Measurements from ENCODE around the gene CEACAM7. TPM values are rescaled to one million over a fixed set of nuclear protein-coding genes. Genes with fewer than 3 reads are reported as not detected.

The CEACAM7 gene
- total RNA-seq, 1 donor from 2014 or later = 4.4 TPM

DNA sequence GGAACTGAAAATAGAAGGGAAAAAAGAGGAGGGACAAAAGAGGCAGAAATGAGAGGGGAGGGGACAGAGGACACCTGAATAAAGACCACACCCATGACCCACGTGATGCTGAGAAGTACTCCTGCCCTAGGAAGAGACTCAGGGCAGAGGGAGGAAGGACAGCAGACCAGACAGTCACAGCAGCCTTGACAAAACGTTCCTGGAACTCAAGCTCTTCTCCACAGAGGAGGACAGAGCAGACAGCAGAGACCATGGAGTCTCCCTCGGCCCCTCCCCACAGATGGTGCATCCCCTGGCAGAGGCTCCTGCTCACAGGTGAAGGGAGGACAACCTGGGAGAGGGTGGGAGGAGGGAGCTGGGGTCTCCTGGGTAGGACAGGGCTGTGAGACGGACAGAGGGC lies 20.4 kb upstream of the CEACAM7 start, which contains the start of gene CEACAM5:
TSS of gene CEACAM5 (plus strand) at position 146 of the 400 bp plus-strand sequence. CDS start at position 252, 106 bp downstream.
- peak; percentile 13 for DNase-seq (ENCODE audit: extremely low spot score, unreplicated experiment)
- Mint-ChIP-seq H3K4me3 (no peak within 1 kb of the TSS), H3K27ac (no peak within 1 kb of the TSS), H3K4me1 (ENCODE audit: unreplicated experiment) (no peaks in the 10 kb centered on the region), H3K36me3 (no peaks in the 10 kb centered on the region), H3K27me3 (no peaks in the 10 kb centered on the region), H3K9me3 (no peaks in the 10 kb centered on the region)
- no peak for TF ChIP-seq CTCF (conservative IDR thresholded peaks at IDR 0.05)

DNA sequence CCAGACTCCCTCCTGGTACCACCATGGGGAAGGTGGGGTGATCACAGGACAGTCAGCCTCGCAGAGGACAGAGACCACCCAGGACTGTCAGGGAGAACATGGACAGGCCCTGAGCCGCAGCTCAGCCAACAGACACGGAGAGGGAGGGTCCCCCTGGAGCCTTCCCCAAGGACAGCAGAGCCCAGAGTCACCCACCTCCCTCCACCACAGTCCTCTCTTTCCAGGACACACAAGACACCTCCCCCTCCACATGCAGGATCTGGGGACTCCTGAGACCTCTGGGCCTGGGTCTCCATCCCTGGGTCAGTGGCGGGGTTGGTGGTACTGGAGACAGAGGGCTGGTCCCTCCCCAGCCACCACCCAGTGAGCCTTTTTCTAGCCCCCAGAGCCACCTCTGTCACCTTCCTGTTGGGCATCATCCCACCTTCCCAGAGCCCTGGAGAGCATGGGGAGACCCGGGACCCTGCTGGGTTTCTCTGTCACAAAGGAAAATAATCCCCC lies 19.9 kb upstream of the CEACAM7 start:
- peak; percentile 40 for DNase-seq (ENCODE audit: extremely low spot score, unreplicated experiment)
- H3K4me3 Mint-ChIP-seq = no peak overlapping the region
- H3K36me3 Mint-ChIP-seq = no peaks in the 10 kb centered on the region
- no peaks in the 10 kb centered on the region for H3K27me3 Mint-ChIP-seq
- H3K27ac Mint-ChIP-seq = no peak overlapping the region
- TF ChIP-seq CTCF (conservative IDR thresholded peaks at IDR 0.05) = no peak
- H3K9me3 Mint-ChIP-seq = no peaks in the 10 kb centered on the region
- H3K4me1 Mint-ChIP-seq (ENCODE audit: unreplicated experiment) = no peaks in the 10 kb centered on the region

DNA sequence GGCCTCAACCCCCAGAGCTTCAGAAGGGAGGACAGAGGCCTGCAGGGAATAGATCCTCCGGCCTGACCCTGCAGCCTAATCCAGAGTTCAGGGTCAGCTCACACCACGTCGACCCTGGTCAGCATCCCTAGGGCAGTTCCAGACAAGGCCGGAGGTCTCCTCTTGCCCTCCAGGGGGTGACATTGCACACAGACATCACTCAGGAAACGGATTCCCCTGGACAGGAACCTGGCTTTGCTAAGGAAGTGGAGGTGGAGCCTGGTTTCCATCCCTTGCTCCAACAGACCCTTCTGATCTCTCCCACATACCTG lies 19.4 kb upstream of the CEACAM7 start:
- no peaks in the 10 kb centered on the region for H3K4me1 Mint-ChIP-seq (ENCODE audit: unreplicated experiment)
- H3K36me3 Mint-ChIP-seq = no peaks in the 10 kb centered on the region
- no peaks in the 10 kb centered on the region for H3K27me3 Mint-ChIP-seq
- H3K27ac Mint-ChIP-seq = no peak overlapping the region
- no peaks in the 10 kb centered on the region for H3K9me3 Mint-ChIP-seq
- H3K4me3 Mint-ChIP-seq = no peak overlapping the region
- DNase-seq (ENCODE audit: extremely low spot score, unreplicated experiment) = peak; percentile 48
- no peak for TF ChIP-seq CTCF (conservative IDR thresholded peaks at IDR 0.05)

GRCh38 chr19:41706741-41707501 lies 18.9 kb upstream of the CEACAM7 start:
- Mint-ChIP-seq H3K27ac (no peak overlapping the region), H3K36me3 (no peaks in the 10 kb centered on the region), H3K9me3 (no peaks in the 10 kb centered on the region), H3K4me1 (ENCODE audit: unreplicated experiment) (no peaks in the 10 kb centered on the region), H3K4me3 (no peak overlapping the region), H3K27me3 (no peaks in the 10 kb centered on the region)
- peak; percentile 66 for DNase-seq (ENCODE audit: extremely low spot score, unreplicated experiment)
- peak; percentile 27 for TF ChIP-seq CTCF (conservative IDR thresholded peaks at IDR 0.05)

- DNase-seq (ENCODE audit: extremely low spot score, unreplicated experiment) = peak; percentile 43
- Mint-ChIP-seq H3K36me3 (no peaks in the 10 kb centered on the region), H3K27ac (no peak overlapping the region), H3K4me3 (no peak overlapping the region), H3K9me3 (no peaks in the 10 kb centered on the region), H3K4me1 (ENCODE audit: unreplicated experiment) (no peaks in the 10 kb centered on the region), H3K27me3 (no peaks in the 10 kb centered on the region)
- no peak for TF ChIP-seq CTCF (conservative IDR thresholded peaks at IDR 0.05)
These were observed 17.5 kb upstream of the CEACAM7 start for GRCh38 chr19:41705393-41706174.

Data from type B pancreatic cell (in vitro differentiated cells).